Heart right ventricle (tissue), 16 donors: Measurements from ENCODE around the gene DMRTA2. TPM values are rescaled to one million over a fixed set of nuclear protein-coding genes. Genes with fewer than 3 reads are reported as not detected.

Experiments
- ATAC-seq, 8 donors: fragments of 200-7000 bp; cut with Tn5 transposase; one replicate each; pipeline ENCODE4 v1.9.1; 2020; ENCODE audit warnings: mild to moderate bottlenecking in 8 of 8, moderate library complexity in 8 of 8, moderate number of reproducible peaks in 1 of 8
- DNase-seq, 2 donors: peaks; one replicate each; pipeline ENCODE4 v3.0.0-alpha.2; 2020
- H3K27ac ChIP-seq, 10 donors: fragments of 200-600 bp; sonication (generic) in 2 of 10; one replicate each; pipeline versions ENCODE4 v1.5.0 to v1.8.0; 2020 to 2022; ENCODE audit warnings: mild to moderate bottlenecking in 3 of 10
- H3K27me3 ChIP-seq, 7 donors: fragments of 200-600 bp; one replicate each; pipeline ENCODE4 v1.8.0; 2021 to 2022; ENCODE audit warnings: mild to moderate bottlenecking in 2 of 7
- H3K36me3 ChIP-seq, 9 donors: fragments of 200-600 bp; sonication (generic) in 1 of 9; one replicate each; pipeline versions ENCODE4 v1.5.0 to v1.8.0; 2020 to 2022; ENCODE audit warnings: mild to moderate bottlenecking in 2 of 9
- H3K4me1 ChIP-seq, 9 donors: fragments of 200-600 bp; sonication (generic) in 1 of 9; one replicate each; pipeline versions ENCODE4 v1.5.0 to v1.8.0; 2020 to 2022; ENCODE audit warnings: mild to moderate bottlenecking in 4 of 9
- H3K4me3 ChIP-seq, 10 donors: fragments of 200-600 bp; sonication (generic) in 2 of 10; one replicate each; pipeline versions ENCODE4 v1.5.0 to v1.8.0; 2020 to 2022; ENCODE audit warnings: mild to moderate bottlenecking in 7 of 10, moderate library complexity in 2 of 10
- H3K9me3 ChIP-seq, 11 donors: fragments of 200-600 bp in 10 of 11; sonication (generic) in 2 of 11; one replicate each; pipeline versions ENCODE4 v1.5.0 to v1.8.0; 2013 to 2022; ENCODE audit warnings: mild to moderate bottlenecking in 2 of 11, control low read depth in 1 of 11, moderate library complexity in 1 of 11
- CTCF ChIP-seq, 9 donors: fragments of 200-600 bp; sonication (generic) in 2 of 9; IDR thresholded peaks; one replicate each; pipeline versions ENCODE4 v1.5.0 to v1.8.0; 2021 to 2022; ENCODE audit warnings: antibody characterized with exemption in 9 of 9, mild to moderate bottlenecking in 5 of 9, moderate library complexity in 1 of 9
- WGBS, 2 donors: extraction: QIAGEN DNeasy Blood & Tissue Kit; methylation state at CpG; one replicate each; pipeline ENCODE4 v1.1.7; 2013; ENCODE audit warnings: inconsistent platforms in 1 of 2; 5-methylcytosine and 5-hydroxymethylcytosine counted together
- intact Hi-C, 10 donors: fragments of 100-400 bp; cut with DNase I; formaldehyde crosslinking; loops; one replicate each; pipeline versions ENCODE4 v1.11.1 to v1.14.2; 2022
- polyA plus RNA-seq, 2 donors: library from polyadenylated mRNA; stranded (reverse); fragments of 200-250 nt; gene quantifications; one replicate each; pipeline ENCODE4 v1.2.3, GENCODE V29; 2013
- total RNA-seq, 10 donors: library from RNA; stranded (reverse); fragmentation: NEBNext Ultra II Directional in 3 of 10; extraction: Animal tissue kit (Norgen Biotek cat#: 25700) in 3 of 10; gene quantifications; one replicate each; pipeline versions ENCODE4 v1.2.1 to v1.2.4, GENCODE V29; 2021 to 2023
- donor health status: Arrhythmogenic right ventricular cardiomyopathy.
- donor health status: ischemic (EF 13 %, LVEDD 7.1; RV severe dilation, severe dysfunction).
- donor health status: healthy with polysubstance abuse.
- donor health status: DM: no; HTN: yes; CAD: no.
- donor health status: DM: no; HTN: no; CAD: no.
- donor health status: ischemic (EF 25% LVEDD 6.9; RV normal size, moderate dysfunction).
- donor health status: ischemic (EF 25% LVEDD 5.7; RV mildly dilated, moderate dysfunction).
- donor health status: healthy.
- donor health status: DM: yes; HTN: yes; CAD: no.
- donor health status: Ischemic cardiomyopathy.
- donor health status: ischemic (EF 35%, LVEDD 5.7; RV mildly dilated, moderate dysfunction).
- donor health status: nonischemic (EF 11% LVEDD 7.7; RV severe dilation, severe dysfunction).
- donor health status: DM: yes; HTN: yes; CAD: no.
- donor health status: PGD.
- donor health status: ischemic (EF 29% LVEDD 5.4; RV normal size, mild dysfunction).
- donor health status: nonischemic (EF 23%, LVEDD 6.1; RV moderate dilation, normal function).

Gene DMRTA2
- total and polyA plus RNA-seq, 12 donors = 0.09 TPM; not detected in 10

- no peak overlapping the region for H3K4me3 ChIP-seq
- no peak overlapping the region for H3K27ac ChIP-seq
- DNase-seq (no peak), ATAC-seq (no peak)
- H3K4me1 ChIP-seq = peaks cover 0 to 49% (median 30%) of the 10 kb centered on the region in 9 donors
- intact Hi-C loops = no loop called here
- 1 to 2% methylated on average over 25 of the region's 25 CpGs for WGBS, 2 donors
- H3K9me3 ChIP-seq = peaks cover 0 to 13% (median 0%) of the 10 kb centered on the region in 11 donors
- no peak for TF ChIP-seq CTCF (IDR thresholded peaks at IDR 0.05)
- H3K36me3 ChIP-seq = no peaks in the 10 kb centered on the region
- peaks cover 37 to 96% (median 88%) of the 10 kb centered on the region in 7 donors for H3K27me3 ChIP-seq
Measured at GRCh38 chr1:50416150-50416527, 7.1 kb downstream of the DMRTA2 start.

- DNase-seq (no peak), ATAC-seq (peak in 2 of 8 donors; percentile 10 to 36)
- no peaks in the 10 kb centered on the region for H3K36me3 ChIP-seq
- WGBS, 2 donors = 3 to 4% methylated on average over 56 of the region's 56 CpGs
- intact Hi-C loops = no loop called here
- no peak overlapping the region for H3K4me3 ChIP-seq
- TF ChIP-seq CTCF (IDR thresholded peaks at IDR 0.05) = no peak
- no peak overlapping the region for H3K27ac ChIP-seq
- H3K9me3 ChIP-seq = peaks cover 0 to 13% (median 0%) of the 10 kb centered on the region in 11 donors
- peaks cover 31 to 96% (median 83%) of the 10 kb centered on the region in 7 donors for H3K27me3 ChIP-seq
- peaks cover 0 to 42% (median 24%) of the 10 kb centered on the region in 9 donors for H3K4me1 ChIP-seq
Measured at GRCh38 chr1:50415235-50416149, 7.8 kb downstream of the DMRTA2 start.

- intact Hi-C loops = no loop called here
- WGBS, 2 donors = 25 to 31% methylated on average over 7 of the region's 7 CpGs
- Histone ChIP-seq H3K9me3 (peaks cover 0 to 19% (median 0%) of the 10 kb centered on the region in 11 donors), H3K4me3 (no peak overlapping the region), H3K27ac (no peak overlapping the region), H3K4me1 (peaks cover 0 to 40% (median 24%) of the 10 kb centered on the region in 9 donors), H3K27me3 (peaks cover 24 to 96% (median 81%) of the 10 kb centered on the region in 7 donors), H3K36me3 (no peaks in the 10 kb centered on the region)
- no peak for ATAC-seq
- no peak for DNase-seq
- TF ChIP-seq CTCF (IDR thresholded peaks at IDR 0.05) = no peak
Measured at GRCh38 chr1:50414853-50415234, 8.4 kb downstream of the DMRTA2 start.

GRCh38 chr1:50412813-50413476, 10.3 kb downstream of the DMRTA2 start:
- H3K27me3 ChIP-seq = peaks cover 14 to 90% (median 67%) of the 10 kb centered on the region in 7 donors
- ATAC-seq = no peak
- DNase-seq = no peak

More at GRCh38 chr1:50412813-50413476, 10.3 kb downstream of the DMRTA2 start:
- WGBS, 2 donors = 86 to 100% methylated on average over 1 of the region's 1 CpG
- Histone ChIP-seq H3K4me3 (no peak overlapping the region), H3K4me1 (peaks cover 0 to 26% (median 13%) of the 10 kb centered on the region in 9 donors), H3K9me3 (peaks cover 0 to 31% (median 0%) of the 10 kb centered on the region in 11 donors), H3K27ac (no peak overlapping the region), H3K36me3 (no peaks in the 10 kb centered on the region)
- intact Hi-C loops = no loop called here
- no peak for TF ChIP-seq CTCF (IDR thresholded peaks at IDR 0.05)
